Esophagus muscularis mucosa (tissue), 4 donors: ENCODE data around the gene ZNF397. TPM values are rescaled to one million over a fixed set of nuclear protein-coding genes. Genes with fewer than 3 reads are reported as not detected.
A peak's percentile ranks its signal among the peaks of the same experiment; 100 is the strongest.
"Not testable (repeated sequence)": the region's sequence is repeated elsewhere in the genome, so short reads cannot be mapped to it uniquely, and the experiment has no call there.

Experiments
- DNase-seq: peaks from one replicate; pipeline ENCODE4 v3.0.0-alpha.2; 2017; ENCODE audit errors: extremely low spot score
- H3K27ac ChIP-seq, 4 donors: fragments of 200-600 bp; sonication (generic); replicated peaks in 1 of 4; 1 replicate in 3 of 4; 2 replicates in 1 of 4; pipeline ENCODE4 v1.5.1; 2016 to 2019; ENCODE audit warnings: mild to moderate bottlenecking in 1 of 4
- H3K27me3 ChIP-seq, 4 donors: fragments of 200-600 bp; sonication (generic); one replicate each; pipeline versions ENCODE4 v1.5.1 to v1.6.0; 2016 to 2019
- H3K36me3 ChIP-seq, 4 donors: fragments of 200-600 bp; sonication (generic); one replicate each; pipeline ENCODE4 v1.5.1; 2016 to 2019
- H3K4me1 ChIP-seq, 4 donors: fragments of 200-600 bp; sonication (generic); one replicate each; pipeline ENCODE4 v1.5.1; 2016 to 2019
- H3K4me3 ChIP-seq, 4 donors: fragments of 200-600 bp; sonication (generic); 1 replicate in 2 of 4; 2 replicates in 2 of 4; pipeline ENCODE4 v1.5.1; 2016 to 2019; ENCODE audit warnings: mild to moderate bottlenecking in 4 of 4, moderate library complexity in 1 of 4
- H3K9me3 ChIP-seq, 4 donors: fragments of 200-600 bp; sonication (generic); 1 replicate in 3 of 4; 2 replicates in 1 of 4; pipeline ENCODE4 v1.5.1; 2016 to 2019
- EP300 ChIP-seq: sonication (generic); formaldehyde crosslinking; IDR thresholded peaks from one replicate; pipeline ENCODE4 v1.6.1; 2017; ENCODE audit warnings: antibody characterized with exemption
- POLR2A ChIP-seq: fragments of 450-650 bp; IDR thresholded peaks from one replicate; pipeline ENCODE4 v1.6.1; 2017; ENCODE audit warnings: antibody characterized with exemption, moderate library complexity, mild to moderate bottlenecking, low read depth
- POLR2AphosphoS5 ChIP-seq, 2 donors: sonication (generic); formaldehyde crosslinking; IDR thresholded peaks; one replicate each; pipeline ENCODE4 v1.6.1; 2017; ENCODE audit warnings: antibody characterized with exemption in 2 of 2
- WGBS: methylation state at CpG from one replicate; pipeline ENCODE4 v1.1.5; 2018; 5-methylcytosine and 5-hydroxymethylcytosine counted together
- intact Hi-C: fragments of 100-400 bp; cut with DNase I; formaldehyde crosslinking; loops from one replicate; pipeline ENCODE4 v1.15.1; 2023
- total RNA-seq, 4 donors: library from RNA; depleted of rRNA; stranded (reverse); fragments of >200 nt; gene quantifications; one replicate each; pipeline versions ENCODE4 v1.1.0 to v1.2.1, GENCODE V29; 2016
- TF ChIP-seq, protein P1 (sequence below), 3 experiments: fragments of 200-600 bp in 2 of 3; fragments of 450-650 bp in 1 of 3; sonication (generic) in 2 of 3; IDR thresholded peaks; one replicate each; pipeline ENCODE4 v1.5.1; 2017 to 2019; ENCODE audit warnings: antibody characterized with exemption in 3 of 3, mild to moderate bottlenecking in 2 of 3, moderate library complexity in 1 of 3

Gene ZNF397
- total RNA-seq, 4 donors from 2014 or later = 22.2 to 27.8 (median 24.9) TPM

DNA sequence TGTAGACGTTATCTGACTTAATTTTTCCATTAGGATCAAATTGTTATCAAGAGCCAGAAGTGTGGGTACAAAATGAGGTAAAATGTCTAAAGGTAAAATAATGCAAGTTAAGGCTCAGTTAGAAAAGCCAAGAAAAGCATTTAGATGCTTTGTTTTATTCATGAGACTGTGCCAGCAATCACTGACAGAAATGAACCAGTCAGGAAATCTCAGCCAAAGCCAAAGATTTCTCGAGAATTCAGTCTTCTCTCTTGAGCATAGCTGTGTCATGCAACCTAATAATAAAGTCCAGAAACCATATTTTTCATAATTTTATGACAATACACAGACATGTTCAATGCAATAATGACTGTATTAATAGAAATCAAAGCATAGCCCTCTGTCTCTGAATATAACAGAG lies 43.5 kb upstream of the ZNF397 start:
- WGBS = 51% methylated on average over 2 of the region's 2 CpGs
- Histone ChIP-seq H3K36me3 (no peaks in the 10 kb centered on the region), H3K9me3 (no peaks in the 10 kb centered on the region), H3K27me3 (no peaks in the 10 kb centered on the region), H3K4me3 (no peak overlapping the region), H3K4me1 (peaks cover 0 to 10% (median 2%) of the 10 kb centered on the region in 4 donors), H3K27ac (no peak overlapping the region)
- intact Hi-C loops = no loop called here
- no peak for DNase-seq
- TF ChIP-seq, protein P1, sequence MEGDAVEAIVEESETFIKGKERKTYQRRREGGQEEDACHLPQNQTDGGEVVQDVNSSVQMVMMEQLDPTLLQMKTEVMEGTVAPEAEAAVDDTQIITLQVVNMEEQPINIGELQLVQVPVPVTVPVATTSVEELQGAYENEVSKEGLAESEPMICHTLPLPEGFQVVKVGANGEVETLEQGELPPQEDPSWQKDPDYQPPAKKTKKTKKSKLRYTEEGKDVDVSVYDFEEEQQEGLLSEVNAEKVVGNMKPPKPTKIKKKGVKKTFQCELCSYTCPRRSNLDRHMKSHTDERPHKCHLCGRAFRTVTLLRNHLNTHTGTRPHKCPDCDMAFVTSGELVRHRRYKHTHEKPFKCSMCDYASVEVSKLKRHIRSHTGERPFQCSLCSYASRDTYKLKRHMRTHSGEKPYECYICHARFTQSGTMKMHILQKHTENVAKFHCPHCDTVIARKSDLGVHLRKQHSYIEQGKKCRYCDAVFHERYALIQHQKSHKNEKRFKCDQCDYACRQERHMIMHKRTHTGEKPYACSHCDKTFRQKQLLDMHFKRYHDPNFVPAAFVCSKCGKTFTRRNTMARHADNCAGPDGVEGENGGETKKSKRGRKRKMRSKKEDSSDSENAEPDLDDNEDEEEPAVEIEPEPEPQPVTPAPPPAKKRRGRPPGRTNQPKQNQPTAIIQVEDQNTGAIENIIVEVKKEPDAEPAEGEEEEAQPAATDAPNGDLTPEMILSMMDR (IDR thresholded peaks at IDR 0.05) = no peak
- TF ChIP-seq EP300 = no peak
- TF ChIP-seq POLR2AphosphoS5 (IDR thresholded peaks at IDR 0.05) = no peak
- TF ChIP-seq POLR2A = no peak

DNA sequence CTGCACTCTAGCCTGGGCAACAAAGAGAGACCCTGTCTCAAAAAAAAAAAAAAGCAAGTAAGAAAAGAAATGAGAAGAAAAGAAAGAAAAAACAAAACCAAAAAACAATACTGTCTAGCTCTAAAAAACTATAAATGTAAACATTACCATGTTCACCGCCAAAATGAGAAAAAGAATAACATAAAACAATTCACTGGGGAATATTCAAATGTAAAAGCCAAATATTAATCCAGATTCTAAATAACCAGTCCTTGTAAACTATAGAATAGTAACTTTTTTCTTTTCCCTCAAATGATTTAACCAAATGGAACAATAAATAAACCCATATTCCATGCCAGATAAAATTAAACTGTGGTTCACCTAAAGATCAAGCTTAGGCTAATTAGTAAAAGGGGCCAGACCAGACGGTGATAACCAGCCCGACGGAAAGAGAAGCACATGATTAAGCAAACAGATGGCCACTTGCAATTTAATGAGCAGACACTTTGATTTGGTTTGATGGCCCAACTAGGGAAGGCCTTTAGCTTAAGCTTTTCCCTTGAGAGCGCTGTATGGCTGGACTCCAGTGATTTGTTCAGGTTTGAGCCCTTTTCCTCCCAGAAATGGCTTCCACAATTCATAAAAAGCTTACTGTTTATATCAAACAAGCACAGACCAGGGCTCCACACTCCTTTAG lies 39.4 kb upstream of the ZNF397 start:
- Histone ChIP-seq H3K4me3 (no peak overlapping the region), H3K36me3 (no peaks in the 10 kb centered on the region), H3K4me1 (peaks cover 6 to 19% (median 11%) of the 10 kb centered on the region in 4 donors), H3K27ac (no peak overlapping the region), H3K27me3 (no peaks in the 10 kb centered on the region), H3K9me3 (no peaks in the 10 kb centered on the region)
- WGBS = 78% methylated on average over 5 of the region's 5 CpGs
- intact Hi-C loops = no loop called here
- no peak for TF ChIP-seq EP300
- no peak for TF ChIP-seq POLR2AphosphoS5 (IDR thresholded peaks at IDR 0.05)
- TF ChIP-seq POLR2A = no peak
- TF ChIP-seq, protein P1 (IDR thresholded peaks at IDR 0.05) = no peak
- DNase-seq = no peak

DNA sequence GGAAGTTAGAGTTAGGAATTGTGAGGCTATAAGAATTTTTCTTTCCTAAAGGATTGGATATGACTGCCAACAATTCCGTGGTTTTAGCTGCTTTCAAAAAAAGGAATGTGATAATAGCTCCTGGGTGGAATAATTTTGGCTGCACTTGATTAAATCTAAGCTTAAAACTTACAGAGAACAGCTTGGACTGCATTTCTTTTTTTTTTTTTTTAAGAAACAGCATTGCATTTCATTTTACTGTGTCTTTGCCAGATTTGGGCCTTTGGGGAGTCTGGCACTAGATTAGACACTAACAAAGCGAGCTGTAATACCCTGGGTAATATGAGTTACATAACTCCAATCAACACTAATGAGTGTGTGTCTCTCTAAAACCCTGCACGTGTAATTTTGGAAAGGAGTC lies 37.8 kb upstream of the ZNF397 start:
- Histone ChIP-seq H3K27me3 (no peaks in the 10 kb centered on the region), H3K27ac (peak overlapping the region in 1 of 4 donors; percentile 26), H3K4me1 (peaks cover 6 to 14% (median 9%) of the 10 kb centered on the region in 4 donors), H3K4me3 (no peak overlapping the region), H3K9me3 (no peaks in the 10 kb centered on the region), H3K36me3 (no peaks in the 10 kb centered on the region)
- no peak for TF ChIP-seq POLR2A
- TF ChIP-seq, protein P1 (IDR thresholded peaks at IDR 0.05) = no peak
- TF ChIP-seq EP300 = no peak
- no peak for TF ChIP-seq POLR2AphosphoS5 (IDR thresholded peaks at IDR 0.05)
- WGBS = 31% methylated on average over 3 of the region's 3 CpGs
- intact Hi-C loops = no loop called here
- no peak for DNase-seq

DNA sequence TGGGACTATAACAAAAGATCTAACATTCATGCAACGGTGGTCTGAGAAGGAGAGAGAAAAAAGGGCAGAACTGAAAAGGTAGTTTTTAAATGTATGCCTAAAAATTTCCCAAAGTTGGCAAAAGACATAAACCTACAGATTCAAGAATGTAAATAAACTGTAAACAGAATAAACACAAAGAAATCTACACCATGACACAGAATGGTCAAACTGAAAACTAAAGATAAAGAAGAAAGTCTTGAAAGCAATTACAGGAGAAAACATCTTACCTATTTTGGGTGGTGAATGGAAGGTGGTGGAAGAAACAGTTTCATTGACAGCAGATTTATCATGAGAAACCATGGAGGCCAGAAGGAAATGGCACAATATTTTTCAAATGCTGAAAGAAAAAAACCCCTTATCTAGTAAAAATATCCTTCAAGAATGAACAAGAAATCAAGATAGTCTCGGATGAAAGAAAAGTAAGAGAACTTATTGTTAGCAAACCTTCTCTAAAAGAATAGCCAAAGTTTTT lies 35.6 kb upstream of the ZNF397 start:
- DNase-seq = no peak
- Histone ChIP-seq H3K27me3 (no peaks in the 10 kb centered on the region), H3K4me3 (no peak overlapping the region), H3K4me1 (peaks cover 6 to 14% (median 9%) of the 10 kb centered on the region in 4 donors), H3K9me3 (no peaks in the 10 kb centered on the region), H3K36me3 (no peaks in the 10 kb centered on the region), H3K27ac (no peak overlapping the region)
- WGBS = 77% methylated on average over 2 of the region's 2 CpGs
- intact Hi-C loops = no loop called here
- TF ChIP-seq, protein P1 (IDR thresholded peaks at IDR 0.05) = no peak
- TF ChIP-seq POLR2AphosphoS5 (IDR thresholded peaks at IDR 0.05) (no peak), POLR2A (no peak), EP300 (no peak)

DNA sequence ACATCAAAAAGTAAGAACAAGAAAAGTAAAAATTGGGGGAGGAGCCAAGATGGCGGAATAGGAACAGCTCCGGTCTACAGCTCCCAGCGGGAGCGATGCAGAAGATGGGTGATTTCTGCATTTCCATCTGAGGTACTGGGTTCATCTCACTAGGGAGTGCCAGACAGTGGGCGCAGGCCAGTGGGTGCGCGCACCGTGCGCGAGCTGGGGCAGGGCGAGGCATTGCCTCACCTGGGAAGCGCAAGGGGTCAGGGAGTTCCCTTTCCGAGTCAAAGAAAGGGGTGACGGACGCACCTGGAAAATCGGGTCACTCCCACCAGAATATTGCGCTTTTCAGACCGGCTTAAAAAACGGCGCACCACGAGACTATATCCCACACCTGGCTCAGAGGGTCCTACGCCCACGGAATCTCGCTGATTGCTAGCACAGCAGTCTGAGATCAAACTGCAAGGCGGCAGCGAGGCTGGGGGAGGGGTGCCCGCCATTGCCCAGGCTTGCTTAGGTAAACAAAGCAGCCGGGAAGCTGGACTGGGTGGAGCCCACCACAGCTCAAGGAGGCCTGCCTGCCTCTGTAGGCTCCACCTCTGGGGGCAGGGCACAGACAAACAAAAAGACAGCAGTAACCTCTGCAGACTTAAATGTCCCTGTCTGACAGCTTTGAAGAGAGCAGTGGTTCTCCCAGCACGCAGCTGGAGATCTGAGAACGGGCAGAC lies 34.9 kb upstream of the ZNF397 start:
- H3K27me3 ChIP-seq, H3K9me3 ChIP-seq, H3K27ac ChIP-seq, DNase-seq, H3K4me3 ChIP-seq, intact Hi-C loops, H3K36me3 ChIP-seq: not testable (repeated sequence)
- WGBS = 96% methylated on average over 16 of the region's 30 CpGs
- peaks cover 6 to 14% (median 9%) of the 10 kb centered on the region in 4 donors for H3K4me1 ChIP-seq
